Vagina (tissue), 2 donors: Measurements from ENCODE around the gene ARHGAP24.

Experiments
- CTCF ChIP-seq, 3 experiments: fragments of 450-650 bp in 2 of 3; fragments of 200-600 bp in 1 of 3; sonication (generic) in 1 of 3; IDR thresholded peaks; one replicate each; pipeline ENCODE4 v1.5.1; 2017 to 2019; ENCODE audit warnings: antibody characterized with exemption in 3 of 3, mild to moderate bottlenecking in 2 of 3, moderate library complexity in 2 of 3
- POLR2A ChIP-seq, 2 donors: fragments of 450-650 bp; IDR thresholded peaks; one replicate each; pipeline ENCODE4 v1.6.1; 2017; ENCODE audit warnings: antibody characterized with exemption in 2 of 2, mild to moderate bottlenecking in 2 of 2, moderate library complexity in 2 of 2
- POLR2AphosphoS5 ChIP-seq, 2 donors: sonication (generic); formaldehyde crosslinking; IDR thresholded peaks; one replicate each; pipeline ENCODE4 v1.9.0; 2017; ENCODE audit warnings: antibody characterized with exemption in 2 of 2, mild to moderate bottlenecking in 2 of 2, low read depth in 1 of 2; ENCODE audit not compliant: insufficient read depth in 1 of 2

DNA sequence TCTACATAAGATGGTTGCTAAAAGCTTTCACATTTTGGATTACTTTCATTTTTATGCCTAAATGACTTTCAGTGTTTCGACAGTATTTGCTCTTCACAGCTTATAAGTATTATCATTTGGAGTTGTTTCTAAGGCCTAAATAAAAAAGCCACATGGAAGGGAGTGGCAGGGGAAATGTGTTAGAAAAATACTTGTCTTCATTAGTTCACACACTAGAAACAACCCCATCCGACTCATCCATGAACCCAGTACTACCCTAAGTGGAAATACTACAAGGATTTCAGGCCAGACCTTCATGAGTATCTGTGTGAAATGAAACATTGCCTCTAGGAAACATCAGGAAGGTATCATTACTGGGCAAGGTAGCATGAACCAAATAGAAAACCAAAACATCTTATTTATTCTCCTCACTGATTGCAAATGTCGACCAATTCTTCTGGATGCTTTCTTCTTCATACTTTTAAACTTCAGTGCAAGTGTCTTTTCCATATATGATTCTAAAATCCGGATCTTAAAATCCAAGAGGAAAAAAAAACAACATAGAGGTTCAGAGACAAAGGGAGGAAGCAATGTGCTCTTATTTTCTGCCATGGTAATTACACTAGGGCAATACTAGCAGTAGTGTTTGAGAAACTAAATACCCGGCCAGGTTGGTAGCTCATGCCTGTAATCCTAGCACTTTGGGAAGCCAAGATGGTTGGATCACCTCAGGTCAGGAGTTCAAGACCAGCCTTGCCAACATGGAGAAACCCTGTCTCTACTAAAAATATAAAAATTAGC lies 349.4 kb downstream of the ARHGAP24 start:
- TF ChIP-seq CTCF (IDR thresholded peaks at IDR 0.05) (no peak), POLR2AphosphoS5 (IDR thresholded peaks at IDR 0.05; ENCODE audit: insufficient read depth in 1 of 2, low read depth in 1 of 2) (no peak), POLR2A (IDR thresholded peaks at IDR 0.05) (no peak)
